Measurements from ENCODE around the gene STPG4.
"Not testable (repeated sequence)": the region's sequence is repeated elsewhere in the genome, so short reads cannot be mapped to it uniquely, and the experiment has no call there.

The STPG4 gene

DNA sequence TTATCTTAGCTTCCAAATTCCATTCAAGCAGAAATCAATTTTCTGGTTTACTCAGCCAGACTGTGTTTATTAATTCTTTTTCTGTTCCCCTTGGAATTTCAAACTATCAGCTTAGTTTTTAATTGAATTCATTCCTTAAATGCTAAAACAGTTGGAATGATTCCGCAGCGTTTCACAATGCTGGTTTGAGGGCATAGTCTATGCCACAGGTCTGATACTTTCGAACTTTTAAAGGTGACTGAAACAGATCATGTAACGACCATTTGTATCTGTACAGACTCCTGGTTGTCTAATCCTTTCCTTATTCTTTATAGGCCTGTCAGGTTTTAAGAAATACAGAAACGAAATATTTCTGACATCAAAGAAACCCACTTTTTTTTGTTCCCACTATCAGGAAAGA lies 45.4 kb downstream of the STPG4 start:
- POLR2A ChIA-PET: no interaction called here
- Histone ChIP-seq H3K36me3 (ENCODE audit: control insufficient read depth in 2 of 2, insufficient read depth in 1 of 2, low read length in 2 of 2) (no peaks in the 10 kb centered on the region), H3K9me3 (ENCODE audit: control insufficient read depth, insufficient read depth, low read depth, low read length) (no peaks in the 10 kb centered on the region), H3K27ac (ENCODE audit: extremely low read depth, low read depth, low read length) (no peak overlapping the region), H3K4me3 (ENCODE audit: low read depth, low read length) (no peak overlapping the region), H3K4me1 (ENCODE audit: control insufficient read depth, insufficient read depth, low read length) (no peaks in the 10 kb centered on the region)
- no peak for TF ChIP-seq ZBTB21 (tag by site-specific recombination; IDR thresholded peaks at IDR 0.05)
- no peak for TF ChIP-seq YY1 (tag by site-specific recombination; IDR thresholded peaks at IDR 0.05)
- no peak for TF ChIP-seq ZNF561 (tag by site-specific recombination; IDR thresholded peaks at IDR 0.05; ENCODE audit: borderline replicate concordance)
- TF ChIP-seq, protein P1, sequence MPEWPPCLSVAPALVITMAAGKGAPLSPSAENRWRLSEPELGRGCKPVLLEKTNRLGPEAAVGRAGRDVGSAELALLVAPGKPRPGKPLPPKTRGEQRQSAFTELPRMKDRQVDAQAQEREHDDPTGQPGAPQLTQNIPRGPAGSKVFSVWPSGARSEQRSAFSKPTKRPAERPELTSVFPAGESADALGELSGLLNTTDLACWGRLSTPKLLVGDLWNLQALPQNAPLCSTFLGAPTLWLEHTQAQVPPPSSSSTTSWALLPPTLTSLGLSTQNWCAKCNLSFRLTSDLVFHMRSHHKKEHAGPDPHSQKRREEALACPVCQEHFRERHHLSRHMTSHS (tag by site-specific recombination; IDR thresholded peaks at IDR 0.05): no peak
- TF ChIP-seq OSR2 (tag by site-specific recombination; IDR thresholded peaks at IDR 0.05): no peak
- no peak for TF ChIP-seq KLF10 (tag by site-specific recombination; IDR thresholded peaks at IDR 0.05)
- TF ChIP-seq ZNF571 (tag by site-specific recombination; IDR thresholded peaks at IDR 0.05): no peak
- TF ChIP-seq ZBTB48 (tag by site-specific recombination; IDR thresholded peaks at IDR 0.05): no peak
- no peak for TF ChIP-seq ZNF426 (tag by site-specific recombination; IDR thresholded peaks at IDR 0.05)
- TF ChIP-seq SP3 (tag by site-specific recombination; IDR thresholded peaks at IDR 0.05): no peak
- CTCF ChIA-PET: interaction anchor here (0.6 kb wide), 2 partner anchors 48 to 210 kb away, joined by 3 read pairs; no protein-coding TSS in a partner anchor

- no peaks in the 10 kb centered on the region for H3K4me1 ChIP-seq (ENCODE audit: control insufficient read depth, insufficient read depth, low read length)
- H3K4me3 ChIP-seq (ENCODE audit: low read depth, low read length): no peak overlapping the region
- no peaks in the 10 kb centered on the region for H3K9me3 ChIP-seq (ENCODE audit: control insufficient read depth, insufficient read depth, low read depth, low read length)
- TF ChIP-seq REPIN1 (tag by site-specific recombination; IDR thresholded peaks at IDR 0.05; ENCODE audit: low read depth) (no peak), ZNF548 (tag by site-specific recombination; IDR thresholded peaks at IDR 0.05) (no peak), RBAK (tag by site-specific recombination; IDR thresholded peaks at IDR 0.05) (no peak), SP3 (tag by site-specific recombination; IDR thresholded peaks at IDR 0.05) (no peak), ZNF48 (tag by site-specific recombination; IDR thresholded peaks at IDR 0.05) (no peak)
- TF ChIP-seq, protein P2, sequence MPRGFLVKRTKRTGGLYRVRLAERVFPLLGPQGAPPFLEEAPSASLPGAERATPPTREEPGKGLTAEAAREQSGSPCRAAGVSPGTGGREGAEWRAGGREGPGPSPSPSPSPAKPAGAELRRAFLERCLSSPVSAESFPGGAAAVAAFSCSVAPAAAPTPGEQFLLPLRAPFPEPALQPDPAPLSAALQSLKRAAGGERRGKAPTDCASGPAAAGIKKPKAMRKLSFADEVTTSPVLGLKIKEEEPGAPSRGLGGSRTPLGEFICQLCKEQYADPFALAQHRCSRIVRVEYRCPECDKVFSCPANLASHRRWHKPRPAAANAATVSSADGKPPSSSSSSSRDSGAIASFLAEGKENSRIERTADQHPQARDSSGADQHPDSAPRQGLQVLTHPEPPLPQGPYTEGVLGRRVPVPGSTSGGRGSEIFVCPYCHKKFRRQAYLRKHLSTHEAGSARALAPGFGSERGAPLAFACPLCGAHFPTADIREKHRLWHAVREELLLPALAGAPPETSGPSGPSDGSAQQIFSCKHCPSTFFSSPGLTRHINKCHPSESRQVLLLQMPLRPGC (tag by site-specific recombination; IDR thresholded peaks at IDR 0.05): no peak
- no peaks in the 10 kb centered on the region for H3K36me3 ChIP-seq (ENCODE audit: control insufficient read depth in 2 of 2, insufficient read depth in 1 of 2, low read length in 2 of 2)
- ChIA-PET POLR2A (no interaction called here), CTCF (no interaction called here)
- no peak overlapping the region for H3K27ac ChIP-seq (ENCODE audit: extremely low read depth, low read depth, low read length)
Observed at GRCh38 chr2:47109007-47109375, 46.1 kb downstream of the STPG4 start.

GRCh38 chr2:47108267-47109006 lies 46.7 kb downstream of the STPG4 start:
- H3K4me3 ChIP-seq (ENCODE audit: low read depth, low read length); H3K36me3 ChIP-seq (ENCODE audit: control insufficient read depth in 2 of 2, insufficient read depth in 1 of 2, low read length in 2 of 2); H3K27ac ChIP-seq (ENCODE audit: extremely low read depth, low read depth, low read length); H3K9me3 ChIP-seq (ENCODE audit: control insufficient read depth, insufficient read depth, low read depth, low read length); POLR2A ChIA-PET; H3K4me1 ChIP-seq (ENCODE audit: control insufficient read depth, insufficient read depth, low read length); CTCF ChIA-PET: not testable (repeated sequence)

DNA sequence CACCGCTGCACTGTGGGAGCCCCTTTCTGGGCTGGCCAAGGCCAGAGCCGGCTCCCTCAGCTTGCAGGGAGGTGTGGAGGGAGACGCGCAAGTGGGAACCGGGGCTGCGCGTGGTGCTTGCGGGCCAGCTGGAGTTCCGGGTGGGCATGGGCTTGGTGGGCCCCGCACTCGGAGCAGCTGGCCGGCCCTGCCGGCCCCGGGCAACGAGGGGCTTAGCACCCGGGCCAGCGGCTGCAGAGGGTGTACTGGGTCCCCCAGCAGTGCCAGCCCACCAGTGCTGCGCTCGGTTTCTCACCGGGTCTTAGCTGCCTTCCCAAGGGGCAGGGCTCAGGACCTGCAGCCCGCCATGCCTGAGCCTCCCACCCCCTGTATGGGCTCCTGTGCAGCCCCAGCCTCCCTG lies 47.9 kb downstream of the STPG4 start:
- H3K36me3 ChIP-seq (ENCODE audit: control insufficient read depth in 2 of 2, insufficient read depth in 1 of 2, low read length in 2 of 2); POLR2A ChIA-PET; H3K4me1 ChIP-seq (ENCODE audit: control insufficient read depth, insufficient read depth, low read length); H3K27ac ChIP-seq (ENCODE audit: extremely low read depth, low read depth, low read length); H3K4me3 ChIP-seq (ENCODE audit: low read depth, low read length); H3K9me3 ChIP-seq (ENCODE audit: control insufficient read depth, insufficient read depth, low read depth, low read length): not testable (repeated sequence)
- CTCF ChIA-PET: interaction anchor here (1.5 kb wide), 1 partner anchor 19 kb away, joined by 3 read pairs; no protein-coding TSS in a partner anchor

DNA sequence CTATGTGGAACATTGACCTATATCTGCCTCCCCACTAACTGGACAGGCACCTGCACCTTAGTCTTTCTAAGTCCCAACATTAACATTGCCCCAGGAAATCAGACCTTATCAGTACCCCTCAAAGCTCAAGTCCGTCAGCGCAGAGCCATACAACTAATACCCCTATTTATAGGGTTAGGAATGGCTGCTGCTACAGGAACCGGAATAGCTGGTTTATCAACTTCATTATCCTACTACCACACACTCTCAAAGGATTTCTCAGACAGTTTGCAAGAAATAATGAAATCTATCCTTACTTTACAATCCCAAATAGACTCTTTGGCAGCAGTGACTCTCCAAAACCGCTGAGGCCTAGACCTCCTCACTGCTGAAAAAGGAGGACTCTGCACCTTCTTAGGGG lies 48.9 kb downstream of the STPG4 start:
- CTCF ChIA-PET: interaction anchor here (1.5 kb wide), 1 partner anchor 18 kb away, joined by 3 read pairs; no protein-coding TSS in a partner anchor
- H3K36me3 ChIP-seq (ENCODE audit: control insufficient read depth in 2 of 2, insufficient read depth in 1 of 2, low read length in 2 of 2); H3K4me3 ChIP-seq (ENCODE audit: low read depth, low read length); H3K9me3 ChIP-seq (ENCODE audit: control insufficient read depth, insufficient read depth, low read depth, low read length); H3K27ac ChIP-seq (ENCODE audit: extremely low read depth, low read depth, low read length); POLR2A ChIA-PET; H3K4me1 ChIP-seq (ENCODE audit: control insufficient read depth, insufficient read depth, low read length): not testable (repeated sequence)

DNA sequence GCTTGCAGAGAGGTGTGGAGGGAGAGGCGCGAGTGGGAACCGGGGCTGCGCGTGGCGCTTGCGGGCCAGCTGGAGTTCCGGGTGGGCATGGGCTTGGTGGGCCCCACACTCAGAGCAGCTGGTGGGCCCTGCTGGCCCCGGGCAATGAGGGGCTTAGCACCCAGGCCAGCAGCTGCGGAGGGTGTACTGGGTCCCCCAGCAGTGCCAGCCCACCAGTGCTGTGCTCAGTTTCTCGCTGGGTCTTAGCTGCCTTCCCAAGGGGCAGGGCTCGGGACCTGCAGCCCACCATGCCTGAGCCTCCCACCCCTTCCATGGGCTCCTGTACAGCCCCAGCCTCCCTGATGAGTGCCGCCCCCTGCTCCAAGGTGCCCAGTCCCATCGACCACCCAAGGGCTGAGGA lies 55.4 kb downstream of the STPG4 start:
- H3K4me1 ChIP-seq (ENCODE audit: control insufficient read depth, insufficient read depth, low read length); H3K27ac ChIP-seq (ENCODE audit: extremely low read depth, low read depth, low read length); CTCF ChIA-PET; H3K4me3 ChIP-seq (ENCODE audit: low read depth, low read length); POLR2A ChIA-PET; H3K9me3 ChIP-seq (ENCODE audit: control insufficient read depth, insufficient read depth, low read depth, low read length); H3K36me3 ChIP-seq (ENCODE audit: control insufficient read depth in 2 of 2, insufficient read depth in 1 of 2, low read length in 2 of 2): not testable (repeated sequence)

Data from HEK293 (cell line).